Gastrocnemius medialis (tissue), 4 donors: Measurements from ENCODE around the gene RASGEF1C. TPM values are rescaled to one million over a fixed set of nuclear protein-coding genes. Genes with fewer than 3 reads are reported as not detected.

ENCODE experiments used
- ATAC-seq, 2 donors: fragments of 150-250 bp; one replicate each; pipeline ENCODE4 v1.9.1; 2016
- DNase-seq, 2 donors: peaks; one replicate each; pipeline ENCODE4 v3.0.0-alpha.2; 2019
- H3K27ac ChIP-seq, 4 donors: fragments of 200-600 bp; sonication (generic); 1 replicate in 1 of 4; 2 replicates in 3 of 4; pipeline ENCODE4 v1.5.1; 2016 to 2018; ENCODE audit warnings: mild to moderate bottlenecking in 2 of 4, moderate library complexity in 1 of 4
- H3K27me3 ChIP-seq, 3 donors: fragments of 200-600 bp; sonication (generic) in 2 of 3; 1 replicate in 1 of 3; 2 replicates in 2 of 3; pipeline versions ENCODE4 v1.5.1 to v1.6.0; 2016 to 2019; ENCODE audit warnings: mild to moderate bottlenecking in 1 of 3, moderate library complexity in 1 of 3
- H3K36me3 ChIP-seq, 2 donors: fragments of 200-600 bp; sonication (generic) in 1 of 2; one replicate each; pipeline ENCODE4 v1.5.1; 2017 to 2018
- H3K4me1 ChIP-seq, 2 donors: fragments of 200-600 bp; sonication (generic) in 1 of 2; one replicate each; pipeline ENCODE4 v1.5.1; 2016 to 2017; ENCODE audit warnings: mild to moderate bottlenecking in 2 of 2
- H3K4me3 ChIP-seq, 4 donors: fragments of 200-600 bp; sonication (generic) in 3 of 4; 1 replicate in 1 of 4; 2 replicates in 3 of 4; pipeline ENCODE4 v1.5.1; 2016 to 2019; ENCODE audit warnings: mild to moderate bottlenecking in 2 of 4
- H3K9me3 ChIP-seq, 3 donors: fragments of 200-600 bp; sonication (generic) in 2 of 3; 1 replicate in 1 of 3; 2 replicates in 2 of 3; pipeline ENCODE4 v1.5.1; 2016 to 2019
- CTCF ChIP-seq, 5 experiments: fragments of 450-650 bp in 3 of 5; fragments of 200-600 bp in 2 of 5; sonication (generic) in 2 of 5; IDR thresholded peaks in 4 of 5; conservative IDR thresholded peaks in 1 of 5; 1 replicate in 4 of 5; 2 replicates in 1 of 5; pipeline ENCODE4 v1.5.1; 2016 to 2019; ENCODE audit warnings: antibody characterized with exemption in 5 of 5, mild to moderate bottlenecking in 3 of 5, moderate library complexity in 3 of 5
- POLR2A ChIP-seq, 2 donors: fragments of 450-650 bp; IDR thresholded peaks; one replicate each; pipeline ENCODE4 v1.6.1; 2017; ENCODE audit warnings: antibody characterized with exemption in 2 of 2, mild to moderate bottlenecking in 2 of 2, moderate library complexity in 2 of 2
- in situ Hi-C, 4 donors: fragments of 200-750 bp; cut with MboI; loops; one replicate each; pipeline versions ENCODE4 v1.15.0 to v1.8.0; 2017; ENCODE audit warnings: low sequenced_read_pairs in 4 of 4
- intact Hi-C: fragments of 100-400 bp; cut with DNase I; formaldehyde crosslinking; loops from one replicate; pipeline ENCODE4 v1.15.1; 2023; ENCODE audit warnings: low total_unique reads
- total RNA-seq, 4 donors: library from RNA; depleted of rRNA; stranded (reverse); fragments of >200 nt; gene quantifications; one replicate each; pipeline versions ENCODE4 v1.1.0 to v1.2.3, GENCODE V29; 2016

RASGEF1C gene
- total RNA-seq, 4 donors from 2014 or later: not detected

DNA sequence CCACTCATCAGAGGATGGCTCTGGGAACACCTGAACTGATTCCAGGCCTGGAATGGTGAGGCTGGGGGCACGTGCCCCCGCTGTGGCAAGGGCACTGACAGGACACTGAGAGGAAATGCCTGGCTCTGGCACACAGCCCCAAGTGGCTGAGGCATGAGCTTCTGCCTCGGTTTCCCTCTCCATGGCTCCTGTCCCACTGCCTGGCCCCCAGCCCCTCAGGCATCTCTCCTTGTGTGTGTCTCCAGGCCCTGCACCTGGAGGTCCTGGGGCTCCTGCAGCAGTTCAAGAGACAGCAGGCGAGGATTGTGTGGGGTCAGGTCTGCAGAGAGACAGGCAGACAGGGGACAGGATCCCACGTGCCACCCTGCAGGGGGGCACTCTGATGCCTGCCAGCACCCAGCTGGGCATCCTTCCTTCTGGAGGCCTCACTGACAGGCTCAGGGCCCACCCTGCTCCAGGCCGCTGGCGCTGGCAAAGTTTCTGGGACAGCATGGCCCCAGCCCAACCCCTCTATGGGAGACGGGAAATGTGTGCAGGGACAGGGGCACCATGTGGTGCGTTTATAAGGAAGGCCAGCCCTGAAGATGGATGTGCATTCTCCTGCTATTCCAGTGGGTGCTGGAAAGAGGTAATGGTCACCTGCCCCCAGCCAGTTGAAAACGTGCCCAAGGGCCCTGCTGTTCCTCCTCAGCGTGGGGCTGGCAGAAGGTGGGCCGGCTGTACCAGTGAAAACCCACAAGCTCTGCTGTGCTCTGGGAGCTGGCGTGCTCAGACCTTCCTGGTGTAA lies 66.0 kb downstream of the RASGEF1C start:
- ATAC-seq: no peak

GRCh38 chr5:180142021-180142765 lies 66.8 kb downstream of the RASGEF1C start:
- Histone ChIP-seq H3K27ac (no peak overlapping the region), H3K4me3 (no peak overlapping the region), H3K27me3 (peaks cover 0 to 9% (median 0%) of the 10 kb centered on the region in 3 donors), H3K9me3 (no peaks in the 10 kb centered on the region), H3K4me1 (no peaks in the 10 kb centered on the region), H3K36me3 (no peaks in the 10 kb centered on the region)
- intact Hi-C loops: no loop called here
- in situ Hi-C loops: no loop called here
- no peak for ATAC-seq
- no peak for DNase-seq
- TF ChIP-seq CTCF (IDR thresholded peaks at IDR 0.05 in 4 of 5, conservative IDR thresholded peaks at IDR 0.05 in 1 of 5) (no peak), POLR2A (IDR thresholded peaks at IDR 0.05) (no peak)

More for the DNA sequence above, 66.0 kb downstream of the RASGEF1C start:
- H3K4me3 ChIP-seq: no peak overlapping the region
- intact Hi-C loops: no loop called here
- H3K4me1 ChIP-seq: no peaks in the 10 kb centered on the region
- H3K36me3 ChIP-seq: no peaks in the 10 kb centered on the region
- H3K9me3 ChIP-seq: no peaks in the 10 kb centered on the region
- no peak for TF ChIP-seq CTCF (IDR thresholded peaks at IDR 0.05 in 4 of 5, conservative IDR thresholded peaks at IDR 0.05 in 1 of 5)
- TF ChIP-seq POLR2A (IDR thresholded peaks at IDR 0.05): no peak
- H3K27me3 ChIP-seq: peaks cover 0 to 9% (median 0%) of the 10 kb centered on the region in 3 donors
- no peak for DNase-seq
- in situ Hi-C loops: no loop called here
- H3K27ac ChIP-seq: no peak overlapping the region

DNA sequence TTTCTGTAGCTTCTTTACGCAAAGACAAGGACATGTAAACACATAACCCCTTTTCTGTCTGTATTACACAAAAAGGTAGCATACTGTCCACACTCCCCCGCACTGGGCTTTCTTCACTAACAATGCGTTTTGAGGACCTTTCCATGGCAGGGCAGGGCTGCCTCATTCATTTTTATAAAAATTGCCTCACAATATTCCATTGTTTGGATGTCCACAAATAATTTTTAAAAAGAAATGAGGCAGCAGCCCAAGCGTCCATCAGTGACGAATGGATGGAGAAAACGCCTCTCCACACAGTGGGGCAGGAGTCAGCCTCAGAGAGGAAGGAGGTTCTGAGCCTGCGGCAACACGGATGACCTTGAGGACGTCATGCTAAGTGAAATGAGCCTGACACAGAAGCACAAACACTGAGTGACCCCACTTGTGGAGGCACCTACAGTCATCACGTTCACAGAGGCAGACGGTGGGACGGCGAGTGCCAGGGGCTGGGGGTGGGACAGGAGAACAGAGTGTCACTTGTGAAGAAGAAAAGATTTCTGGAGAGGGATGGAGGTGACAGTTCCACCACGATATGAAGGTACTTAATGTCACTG lies 67.8 kb downstream of the RASGEF1C start:
- no peaks in the 10 kb centered on the region for H3K9me3 ChIP-seq
- TF ChIP-seq CTCF (IDR thresholded peaks at IDR 0.05 in 4 of 5, conservative IDR thresholded peaks at IDR 0.05 in 1 of 5) (no peak), POLR2A (IDR thresholded peaks at IDR 0.05) (no peak)
- no peak overlapping the region for H3K27ac ChIP-seq
- DNase-seq (no peak), ATAC-seq (no peak)
- H3K36me3 ChIP-seq: no peaks in the 10 kb centered on the region
- no peaks in the 10 kb centered on the region for H3K4me1 ChIP-seq
- H3K27me3 ChIP-seq: peaks cover 0 to 9% (median 0%) of the 10 kb centered on the region in 3 donors
- in situ Hi-C loops: no loop called here
- no peak overlapping the region for H3K4me3 ChIP-seq
- intact Hi-C loops: no loop called here

DNA sequence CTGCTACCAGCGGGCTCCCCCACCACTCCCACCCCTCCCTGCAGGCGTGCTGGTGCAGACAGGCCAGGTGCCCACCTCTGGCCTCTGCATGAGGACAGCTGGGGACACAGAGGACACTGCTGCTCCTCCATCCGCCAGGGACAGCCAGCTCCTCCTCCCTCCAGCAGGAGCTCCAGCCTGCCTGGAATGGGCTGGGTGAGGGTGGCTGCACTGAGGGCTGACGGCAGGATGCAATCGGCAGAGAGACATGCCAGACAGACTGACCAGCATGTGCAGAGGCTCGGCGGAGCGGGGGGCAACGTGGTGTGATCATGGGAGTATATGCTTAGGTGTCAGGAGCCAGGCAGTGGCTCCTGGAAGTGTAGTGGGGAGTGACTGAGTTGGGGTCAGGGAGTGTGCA lies 68.4 kb downstream of the RASGEF1C start:
- ATAC-seq (no peak), DNase-seq (no peak)
- no peak for TF ChIP-seq POLR2A (IDR thresholded peaks at IDR 0.05)
- TF ChIP-seq CTCF (IDR thresholded peaks at IDR 0.05 in 4 of 5, conservative IDR thresholded peaks at IDR 0.05 in 1 of 5): no peak
- Histone ChIP-seq H3K4me1 (no peaks in the 10 kb centered on the region), H3K27me3 (peaks cover 0 to 9% (median 0%) of the 10 kb centered on the region in 3 donors), H3K27ac (no peak overlapping the region), H3K36me3 (no peaks in the 10 kb centered on the region), H3K9me3 (no peaks in the 10 kb centered on the region), H3K4me3 (no peak overlapping the region)
- intact Hi-C loops: no loop called here
- in situ Hi-C loops: no loop called here
